Sigmoid colon (tissue), 7 donors: ENCODE results near the gene ITPR2. TPM values are rescaled to one million over a fixed set of nuclear protein-coding genes. Genes with fewer than 3 reads are reported as not detected.
"Not testable (repeated sequence)": the region's sequence is repeated elsewhere in the genome, so short reads cannot be mapped to it uniquely, and the experiment has no call there.

Source experiments
- DNase-seq: peaks from one replicate; pipeline ENCODE4 v3.0.0-alpha.2; 2019
- H3K27ac ChIP-seq, 4 donors: fragments of 200-600 bp; sonication (generic); one replicate each; pipeline ENCODE4 v1.5.1; 2016 to 2019; ENCODE audit warnings: mild to moderate bottlenecking in 1 of 4
- H3K27me3 ChIP-seq, 3 donors: fragments of 200-600 bp; sonication (generic); one replicate each; pipeline ENCODE4 v1.5.1; 2019; ENCODE audit warnings: mild to moderate bottlenecking in 1 of 3
- H3K36me3 ChIP-seq, 4 donors: fragments of 200-600 bp; sonication (generic); one replicate each; pipeline ENCODE4 v1.5.1; 2016 to 2019
- H3K4me1 ChIP-seq, 4 donors: fragments of 200-600 bp; sonication (generic); one replicate each; pipeline ENCODE4 v1.5.1; 2017 to 2019
- H3K4me3 ChIP-seq, 4 donors: fragments of 200-600 bp; sonication (generic); one replicate each; pipeline ENCODE4 v1.5.1; 2017 to 2019; ENCODE audit warnings: mild to moderate bottlenecking in 2 of 4, moderate library complexity in 1 of 4
- H3K9me3 ChIP-seq, 4 donors: fragments of 200-600 bp in 3 of 4; sonication (generic) in 3 of 4; one replicate each; pipeline versions ENCODE4 v1.5.1 to v1.6.1; 2013 to 2019
- CTCF ChIP-seq, 4 experiments: fragments of 450-650 bp in 3 of 4; fragments of 200-600 bp in 1 of 4; IDR thresholded peaks; one replicate each; pipeline ENCODE4 v1.5.1; 2016 to 2019; ENCODE audit warnings: antibody characterized with exemption in 4 of 4, mild to moderate bottlenecking in 3 of 4, moderate library complexity in 2 of 4
- EP300 ChIP-seq, 4 donors: sonication (generic); formaldehyde crosslinking; IDR thresholded peaks; one replicate each; pipeline ENCODE4 v1.6.1; 2017; ENCODE audit warnings: antibody characterized with exemption in 4 of 4
- POLR2A ChIP-seq, 2 donors: fragments of 450-650 bp; IDR thresholded peaks; one replicate each; pipeline ENCODE4 v1.6.1; 2016; ENCODE audit warnings: antibody characterized with exemption in 2 of 2, mild to moderate bottlenecking in 2 of 2, moderate library complexity in 2 of 2
- POLR2AphosphoS5 ChIP-seq, 4 donors: sonication (generic); formaldehyde crosslinking; IDR thresholded peaks; one replicate each; pipeline ENCODE4 v1.6.1; 2017; ENCODE audit warnings: antibody characterized with exemption in 4 of 4
- WGBS, 2 donors: extraction: QIAGEN DNeasy Blood & Tissue Kit; methylation state at CpG; one replicate each; pipeline ENCODE4 v1.1.7; 2013; 5-methylcytosine and 5-hydroxymethylcytosine counted together
- intact Hi-C: fragments of 100-400 bp; cut with DNase I; formaldehyde crosslinking; loops from one replicate; pipeline ENCODE4 v1.15.1; 2023
- polyA plus RNA-seq, 3 donors: library from polyadenylated mRNA; stranded (reverse); fragments of 200-250 nt; gene quantifications; one replicate each; pipeline ENCODE4 v1.2.3, GENCODE V29; 2013
- total RNA-seq, 4 donors: library from RNA; depleted of rRNA; stranded (reverse); fragments of >200 nt; gene quantifications; one replicate each; pipeline ENCODE4 v1.1.0, GENCODE V29; 2016
- donor health status: healthy with polysubstance abuse.
- donor health status: Bipolar disorder and iron deficiency.
- donor health status: healthy.

Gene ITPR2
- total and polyA plus RNA-seq, 7 donors, result 1.4 to 78.1 (median 58.9) TPM

DNA sequence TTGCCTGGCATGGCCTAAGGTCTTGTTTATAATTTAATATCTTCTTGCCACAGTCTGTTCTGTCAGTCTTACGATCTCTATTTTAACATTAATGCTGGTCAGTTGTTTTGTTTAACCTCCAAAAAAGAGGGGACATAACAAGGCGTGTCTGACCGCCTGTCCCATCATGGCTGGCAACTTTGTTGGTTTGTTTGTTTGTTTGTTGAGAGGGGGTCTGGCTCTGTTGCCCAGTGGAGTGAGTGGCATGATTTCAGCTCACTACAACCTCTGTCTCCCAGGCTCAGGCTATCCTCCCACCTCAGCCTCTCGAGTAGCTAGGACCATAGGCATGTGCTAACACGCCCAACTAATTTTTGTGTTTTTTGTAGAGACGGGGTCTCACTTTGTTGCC is 36.1 kb upstream of the ITPR2 start:
- peaks cover 0 to 15% (median 14%) of the 10 kb centered on the region in 4 donors for H3K4me1 ChIP-seq
- H3K36me3 ChIP-seq, result no peaks in the 10 kb centered on the region
- intact Hi-C loops, result no loop called here
- H3K4me3 ChIP-seq, result no peak overlapping the region
- TF ChIP-seq POLR2A (IDR thresholded peaks at IDR 0.05) (no peak), CTCF (IDR thresholded peaks at IDR 0.05) (no peak), EP300 (IDR thresholded peaks at IDR 0.05) (no peak), POLR2AphosphoS5 (IDR thresholded peaks at IDR 0.05) (no peak)
- 96 to 98% methylated on average over 6 of the region's 6 CpGs for WGBS, 2 donors
- no peaks in the 10 kb centered on the region for H3K9me3 ChIP-seq
- no peaks in the 10 kb centered on the region for H3K27me3 ChIP-seq
- H3K27ac ChIP-seq, result no peak overlapping the region
- DNase-seq, result no peak

- no peaks in the 10 kb centered on the region for H3K27me3 ChIP-seq
- TF ChIP-seq EP300 (IDR thresholded peaks at IDR 0.05) (no peak), POLR2AphosphoS5 (IDR thresholded peaks at IDR 0.05) (no peak), POLR2A (IDR thresholded peaks at IDR 0.05) (no peak), CTCF (IDR thresholded peaks at IDR 0.05) (no peak)
- H3K9me3 ChIP-seq, result no peaks in the 10 kb centered on the region
- DNase-seq, result no peak
- WGBS, 2 donors, result 92 to 93% methylated on average over 3 of the region's 3 CpGs
- intact Hi-C loops, result no loop called here
- H3K36me3 ChIP-seq, result no peaks in the 10 kb centered on the region
- H3K4me3 ChIP-seq, result no peak overlapping the region
- peaks cover 0 to 15% (median 14%) of the 10 kb centered on the region in 4 donors for H3K4me1 ChIP-seq
- no peak overlapping the region for H3K27ac ChIP-seq
Measured at GRCh38 chr12:26868447-26869103, 35.6 kb upstream of the ITPR2 start.

- DNase-seq, result no peak
- Histone ChIP-seq H3K4me1 (peaks cover 0 to 15% (median 14%) of the 10 kb centered on the region in 4 donors), H3K36me3 (no peaks in the 10 kb centered on the region), H3K9me3 (no peaks in the 10 kb centered on the region), H3K27ac (no peak overlapping the region), H3K4me3 (no peak overlapping the region), H3K27me3 (no peaks in the 10 kb centered on the region)
- 48 to 87% methylated on average over 2 of the region's 2 CpGs for WGBS, 2 donors
- no peak for TF ChIP-seq CTCF (IDR thresholded peaks at IDR 0.05)
- TF ChIP-seq POLR2AphosphoS5 (IDR thresholded peaks at IDR 0.05), result no peak
- TF ChIP-seq POLR2A (IDR thresholded peaks at IDR 0.05), result no peak
- TF ChIP-seq EP300 (IDR thresholded peaks at IDR 0.05), result no peak
- intact Hi-C loops, result no loop called here
Measured at GRCh38 chr12:26867080-26867479, 34.1 kb upstream of the ITPR2 start.

GRCh38 chr12:26863515-26863914 is 30.5 kb upstream of the ITPR2 start:
- Histone ChIP-seq H3K4me1 (no peaks in the 10 kb centered on the region), H3K9me3 (no peaks in the 10 kb centered on the region), H3K27ac (no peak overlapping the region), H3K36me3 (no peaks in the 10 kb centered on the region), H3K27me3 (no peaks in the 10 kb centered on the region), H3K4me3 (no peak overlapping the region)
- TF ChIP-seq POLR2A (IDR thresholded peaks at IDR 0.05), result no peak
- no peak for TF ChIP-seq EP300 (IDR thresholded peaks at IDR 0.05)
- no peak for TF ChIP-seq POLR2AphosphoS5 (IDR thresholded peaks at IDR 0.05)
- no peak for TF ChIP-seq CTCF (IDR thresholded peaks at IDR 0.05)
- DNase-seq, result no peak
- WGBS, 2 donors, result 51 to 64% methylated on average over 4 of the region's 4 CpGs
- intact Hi-C loops, result no loop called here

DNA sequence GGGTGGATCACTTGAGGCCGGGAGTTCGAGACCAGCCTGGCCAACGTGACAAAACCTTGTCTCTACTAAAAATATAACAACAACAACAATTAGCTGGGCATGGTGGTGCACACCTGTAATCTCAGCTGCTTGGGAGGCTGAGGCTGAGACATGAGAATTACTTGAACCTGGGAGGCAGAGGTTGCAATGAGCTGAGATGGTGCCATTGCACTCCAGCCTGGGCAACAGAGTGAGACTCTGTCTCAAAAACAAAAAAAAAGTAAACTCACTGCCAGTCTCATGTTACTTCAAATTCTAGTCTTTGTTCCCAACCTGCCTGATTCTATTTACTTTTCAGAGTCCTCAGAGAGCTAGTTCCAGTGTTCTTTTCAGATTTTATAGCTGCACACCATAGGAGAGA is 29.8 kb upstream of the ITPR2 start:
- intact Hi-C loops, H3K9me3 ChIP-seq, H3K4me3 ChIP-seq, H3K36me3 ChIP-seq, H3K4me1 ChIP-seq, H3K27me3 ChIP-seq, H3K27ac ChIP-seq, DNase-seq: not testable (repeated sequence)
- 95 to 97% methylated on average over 3 of the region's 3 CpGs for WGBS, 2 donors
